Measurements from ENCODE around the gene FOXP3.
"Not testable (repeated sequence)": the region's sequence is repeated elsewhere in the genome, so short reads cannot be mapped to it uniquely, and the experiment has no call there.

The FOXP3 gene, protein sequence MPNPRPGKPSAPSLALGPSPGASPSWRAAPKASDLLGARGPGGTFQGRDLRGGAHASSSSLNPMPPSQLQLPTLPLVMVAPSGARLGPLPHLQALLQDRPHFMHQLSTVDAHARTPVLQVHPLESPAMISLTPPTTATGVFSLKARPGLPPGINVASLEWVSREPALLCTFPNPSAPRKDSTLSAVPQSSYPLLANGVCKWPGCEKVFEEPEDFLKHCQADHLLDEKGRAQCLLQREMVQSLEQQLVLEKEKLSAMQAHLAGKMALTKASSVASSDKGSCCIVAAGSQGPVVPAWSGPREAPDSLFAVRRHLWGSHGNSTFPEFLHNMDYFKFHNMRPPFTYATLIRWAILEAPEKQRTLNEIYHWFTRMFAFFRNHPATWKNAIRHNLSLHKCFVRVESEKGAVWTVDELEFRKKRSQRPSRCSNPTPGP

DNA sequence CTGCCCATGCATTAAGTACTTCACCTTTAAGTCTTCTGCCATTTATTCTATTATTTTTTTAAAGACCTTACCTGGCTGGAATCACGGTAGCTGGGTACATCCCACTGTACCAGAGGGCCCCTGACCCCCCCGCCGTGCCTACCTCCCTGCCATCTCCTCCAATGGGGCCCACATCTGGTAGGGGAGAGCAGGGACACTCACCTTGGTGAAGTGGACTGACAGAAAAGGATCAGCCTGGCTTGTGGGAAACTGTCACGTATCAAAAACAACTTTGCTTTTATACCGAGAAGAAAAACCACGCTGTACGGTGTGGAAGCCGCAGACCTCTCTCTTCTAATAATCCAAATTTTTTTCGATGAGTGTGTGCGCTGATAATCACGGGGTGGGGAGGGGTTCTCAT is at the start of gene FOXP3:
Gene FOXP3 (minus strand): TSS at position 251 of the 400 bp plus-strand sequence. CDS start 6,205 bp downstream, outside the sequence.
- DNase-seq: no peak

DNA sequence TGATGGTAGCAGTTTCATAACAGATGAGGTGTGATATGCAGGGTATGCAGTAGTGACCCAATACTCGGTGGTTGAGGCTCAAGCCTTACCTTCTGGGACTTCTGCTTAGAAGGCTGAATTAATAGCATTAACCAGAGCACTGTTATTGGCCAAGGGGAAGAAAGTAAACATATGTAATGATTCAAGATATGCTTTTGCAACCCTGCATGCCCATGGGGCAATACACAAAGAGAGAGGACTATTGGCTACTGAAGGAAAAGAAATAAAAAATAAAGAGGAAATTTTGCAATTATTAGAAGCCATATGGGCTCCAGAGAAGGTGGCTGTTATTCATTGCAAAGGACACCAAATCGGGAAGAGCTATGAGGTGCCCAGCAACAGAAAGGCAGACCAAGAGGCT is 47.7 kb upstream of the FOXP3 start:
- no peak for DNase-seq

DNA sequence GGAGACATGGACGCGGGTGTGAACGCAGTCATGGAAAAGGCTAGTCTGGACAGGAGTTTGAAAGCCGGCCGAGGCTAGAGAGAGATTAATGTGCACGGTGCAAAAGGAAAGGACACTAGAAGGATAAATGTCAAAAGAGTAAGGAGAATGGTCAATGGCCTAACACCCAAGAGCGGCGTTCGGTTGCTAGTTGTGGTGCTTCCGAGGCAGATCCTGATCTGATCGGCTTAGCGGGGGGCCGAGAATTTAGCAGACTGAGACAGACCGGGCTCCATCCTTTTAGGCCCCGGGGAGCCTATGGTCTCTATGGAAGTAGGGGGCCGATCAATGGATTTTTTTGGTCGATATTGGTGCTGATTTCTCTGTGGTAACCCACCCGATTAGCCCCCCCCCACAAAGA is 45.9 kb upstream of the FOXP3 start:
- no peak for DNase-seq

DNA sequence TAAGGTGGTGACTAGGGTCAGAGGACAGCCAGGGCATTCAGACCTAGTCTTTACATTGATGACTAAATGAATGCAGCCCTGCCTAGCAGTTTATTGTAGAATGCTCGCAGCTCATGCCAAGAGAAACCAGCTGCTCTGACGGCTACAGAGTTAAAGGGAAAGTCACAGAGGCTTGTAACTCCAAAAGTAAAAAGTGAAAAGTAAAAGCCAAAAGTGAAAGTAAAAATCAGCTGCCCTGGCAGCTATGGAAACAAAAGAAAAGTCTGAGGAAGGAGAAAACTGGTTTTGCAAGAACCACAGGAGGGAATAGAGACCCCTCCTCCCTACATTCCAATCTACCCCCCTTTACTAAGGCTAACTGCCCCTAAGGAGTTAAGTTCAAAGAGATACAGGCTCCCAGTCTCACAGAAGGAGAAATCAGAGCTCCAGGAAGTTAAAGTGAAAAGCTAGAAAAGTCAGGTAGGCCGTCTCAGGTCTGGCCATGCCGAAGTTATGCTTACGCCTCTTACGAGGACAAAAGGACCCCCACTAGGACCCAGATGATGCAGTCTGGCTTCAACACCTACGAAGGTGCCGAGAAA is 45.0 kb upstream of the FOXP3 start:
- no peak for DNase-seq

DNA sequence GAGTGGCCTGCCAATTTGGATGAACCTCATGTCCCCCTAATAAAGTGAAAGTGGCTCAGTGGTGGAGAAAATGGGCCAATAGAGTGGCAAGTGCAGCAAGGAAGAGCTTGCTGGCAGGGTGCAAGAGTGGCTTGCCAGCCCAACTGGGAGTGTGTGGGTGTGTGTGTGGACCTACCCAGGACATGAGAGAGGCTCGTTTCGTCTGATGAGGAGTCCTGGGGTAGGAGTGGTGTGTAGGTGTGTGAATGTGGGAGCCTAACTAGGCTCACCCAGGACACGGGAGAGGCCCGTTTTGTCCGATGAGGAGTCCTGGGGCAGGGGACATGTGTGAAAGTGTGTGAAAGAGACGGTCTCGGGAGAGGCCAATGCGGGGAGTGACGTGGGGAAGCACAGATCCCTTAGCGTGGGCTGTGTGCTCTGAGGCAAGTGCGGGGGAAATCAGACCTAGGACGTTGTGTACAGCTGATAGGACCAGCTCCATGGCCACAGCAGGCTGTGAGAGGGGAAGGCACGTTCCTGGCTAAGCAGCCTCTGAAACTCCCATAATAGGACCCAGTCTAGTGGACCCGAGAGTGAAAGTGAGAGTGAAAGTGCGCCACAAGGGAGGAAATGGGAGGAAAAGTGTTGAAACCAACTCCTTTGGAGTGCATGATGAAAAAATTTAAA is 44.2 kb upstream of the FOXP3 start:
- DNase-seq: no peak

DNA sequence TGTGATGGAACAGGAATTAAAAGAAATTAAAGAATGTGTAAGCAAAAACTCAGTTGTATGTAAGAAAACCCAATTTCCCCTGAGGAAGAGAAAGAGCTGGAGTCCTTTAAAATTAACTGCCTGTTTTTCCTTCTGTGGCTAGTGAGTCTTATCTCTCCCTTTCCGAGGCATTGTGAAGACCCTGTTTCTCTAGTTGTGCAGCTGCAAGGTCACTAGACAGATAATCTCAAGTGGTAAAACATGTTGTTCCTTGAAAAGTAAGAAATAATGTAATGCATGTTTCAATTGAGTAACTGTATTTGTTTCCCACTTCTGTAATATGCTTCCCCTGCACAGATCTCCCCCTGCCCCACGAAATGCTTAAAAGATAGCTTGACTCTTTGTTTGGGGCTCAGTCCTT is 43.3 kb upstream of the FOXP3 start:
- DNase-seq: not testable (repeated sequence)

DNA sequence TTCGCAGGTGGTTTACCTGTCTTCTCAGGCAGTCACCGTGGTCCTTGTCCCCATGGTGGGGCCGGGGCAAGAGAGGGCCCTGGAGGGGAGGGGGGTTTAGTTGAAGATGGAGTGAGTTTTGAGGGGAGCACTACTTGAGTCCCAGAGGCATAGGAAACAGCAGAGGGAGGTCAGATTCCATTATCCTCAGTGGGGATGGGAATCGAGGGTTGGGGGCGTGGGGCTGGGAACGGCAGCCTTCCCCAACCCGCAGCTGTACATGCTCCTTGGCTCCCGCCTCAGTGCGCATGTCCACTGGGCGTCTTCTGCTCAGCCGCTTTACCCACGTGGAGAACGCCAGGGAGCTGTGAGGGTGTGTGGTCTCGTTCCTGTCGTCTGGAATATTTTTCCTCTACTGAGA is 38.8 kb upstream of the FOXP3 start, which contains the start of gene GAGE10:
Gene GAGE10 (plus strand): TSS at position 301 of the 400 bp plus-strand sequence. CDS start 1,214 bp downstream, outside the sequence.
- no peak for DNase-seq

DNA sequence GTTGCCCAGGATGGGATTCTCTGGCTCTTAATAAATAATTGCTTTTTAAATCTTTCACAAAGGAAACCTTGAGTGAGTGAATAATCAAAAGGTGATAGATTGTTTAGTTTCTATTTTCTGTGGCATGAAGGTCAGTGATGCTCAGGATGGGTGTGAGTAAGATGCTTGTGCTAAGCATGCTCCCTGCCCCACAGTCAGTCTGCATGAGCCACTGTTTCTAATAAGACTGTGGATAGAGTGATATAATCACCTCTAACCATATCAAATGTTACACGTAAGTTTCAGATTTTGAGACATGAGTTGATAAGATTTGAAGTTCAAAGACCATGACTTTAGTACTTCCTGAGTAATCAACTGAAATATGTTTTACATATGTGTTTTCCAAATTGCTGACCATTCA is 36.2 kb upstream of the FOXP3 start:
- no peak for DNase-seq

DNA sequence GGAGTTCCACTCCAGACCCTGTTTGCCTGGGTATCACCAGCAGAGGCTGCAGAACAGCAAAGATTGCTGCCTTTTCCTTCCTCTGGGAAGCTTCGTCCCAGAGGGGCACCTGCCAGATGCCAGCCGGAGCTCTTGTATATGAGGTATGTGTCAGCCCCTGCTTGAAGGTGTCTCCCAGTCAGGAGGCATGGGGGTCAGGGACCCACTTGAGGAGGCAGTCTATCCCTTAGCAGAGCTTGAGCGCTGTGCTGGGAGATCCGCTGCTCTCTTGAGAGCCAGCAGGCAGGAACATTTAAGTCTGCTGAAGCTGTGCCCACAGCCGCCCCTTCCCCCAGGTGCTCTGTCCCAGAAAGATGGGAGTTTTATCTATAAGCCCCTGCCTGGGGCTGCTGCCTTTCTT is 34.8 kb upstream of the FOXP3 start:
- not testable (repeated sequence) for DNase-seq

DNA sequence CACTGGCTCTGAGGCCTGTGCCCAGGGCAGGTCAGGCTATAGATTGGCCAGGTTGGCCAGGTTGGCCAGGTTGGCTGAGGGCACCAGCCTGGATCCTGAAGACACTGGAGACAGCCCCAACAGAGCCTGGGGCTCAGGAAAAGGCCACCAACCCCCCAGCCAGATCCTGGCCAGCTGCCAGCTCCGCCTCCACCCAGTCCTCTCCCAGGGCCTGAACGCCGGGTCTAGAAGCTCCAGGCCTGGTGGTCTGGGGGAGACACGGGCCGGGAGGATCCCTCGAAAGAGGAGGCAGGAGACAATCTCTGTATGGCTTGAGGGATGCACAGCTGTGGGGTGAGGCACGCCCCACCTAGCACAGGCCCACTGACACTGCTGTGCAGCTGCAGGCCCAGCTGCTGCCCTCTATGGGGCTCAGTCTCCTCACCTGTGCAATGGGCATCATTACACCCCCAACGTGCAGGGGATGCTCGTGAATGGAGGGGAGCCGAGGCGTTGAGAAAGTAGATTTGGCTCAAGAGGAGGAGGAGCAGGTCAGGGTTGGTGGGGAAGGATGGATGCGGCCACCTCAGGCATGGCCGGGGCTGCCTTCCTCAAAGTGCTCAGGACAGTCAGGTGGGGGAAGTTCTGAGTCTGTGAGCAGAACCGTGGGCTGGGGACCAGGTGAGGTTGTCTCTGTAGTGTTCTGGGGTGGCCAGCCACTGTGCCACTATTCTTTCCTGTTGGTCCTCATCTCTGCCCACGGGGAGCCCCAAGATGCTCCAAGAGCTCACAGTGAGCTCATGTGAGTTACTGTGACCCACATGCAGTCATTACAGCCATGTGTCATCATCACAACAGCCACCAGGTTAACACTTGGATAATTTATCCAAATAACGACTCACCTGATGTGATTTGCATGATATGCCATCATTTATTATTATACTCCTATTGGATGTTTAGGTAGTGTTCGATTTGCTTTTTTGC is 28.2 kb upstream of the FOXP3 start:
- DNase-seq: no peak

DNA sequence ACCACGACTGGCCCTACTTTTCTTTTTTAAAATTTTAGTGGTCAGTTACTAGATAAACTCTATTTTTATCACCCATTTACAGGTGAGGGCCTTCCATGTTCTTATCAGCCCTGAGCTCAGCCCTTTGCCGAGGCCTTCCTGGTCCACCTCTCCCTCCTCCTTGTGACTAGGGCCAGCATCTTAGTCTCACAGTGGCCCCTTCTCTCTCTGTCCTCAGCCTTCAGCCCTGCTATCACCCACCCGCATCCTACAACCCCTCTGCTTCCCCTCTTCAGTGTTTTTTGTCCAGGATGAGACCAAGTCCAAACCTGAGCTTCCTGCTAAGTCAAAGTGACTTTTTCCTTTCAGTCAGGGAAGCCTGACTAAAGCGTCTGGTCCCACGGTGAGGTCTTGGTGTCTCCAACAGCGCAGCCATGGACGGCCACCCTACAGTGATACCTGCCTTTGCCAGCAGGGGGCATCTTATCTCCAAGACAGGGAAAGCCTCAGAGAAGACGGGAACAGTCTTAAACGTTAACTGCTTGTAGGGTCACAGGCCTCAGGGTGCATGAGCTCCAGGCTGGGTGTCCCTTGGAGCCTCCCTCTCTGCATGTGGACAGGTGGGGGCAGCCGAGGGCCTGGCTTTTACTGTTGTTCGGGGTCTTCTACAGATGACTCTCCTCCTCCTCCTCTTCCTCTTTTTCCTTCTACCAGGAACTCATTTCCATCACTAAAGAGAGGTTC is 27.3 kb upstream of the FOXP3 start:
- peak; percentile 71 for DNase-seq

DNA sequence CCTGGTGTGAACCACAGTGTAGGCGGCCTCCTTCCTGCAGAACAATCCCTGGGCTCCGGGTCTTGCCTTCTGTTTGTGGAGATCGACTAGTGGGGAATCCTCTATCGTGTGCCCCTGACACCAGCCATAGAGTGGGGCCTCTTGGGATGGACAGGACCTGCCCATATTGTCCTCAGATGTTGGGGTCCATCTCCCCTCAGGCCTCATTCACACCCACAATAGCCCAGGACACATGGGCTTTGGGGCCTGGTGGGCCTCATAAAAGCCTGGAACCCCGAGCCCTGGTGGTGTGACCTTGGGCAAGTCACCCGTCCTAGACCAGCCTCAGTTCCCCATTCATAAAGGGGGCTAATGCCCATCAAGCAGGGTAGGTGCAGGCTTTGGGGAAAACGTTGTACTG is 25.7 kb upstream of the FOXP3 start:
- no peak for DNase-seq

DNA sequence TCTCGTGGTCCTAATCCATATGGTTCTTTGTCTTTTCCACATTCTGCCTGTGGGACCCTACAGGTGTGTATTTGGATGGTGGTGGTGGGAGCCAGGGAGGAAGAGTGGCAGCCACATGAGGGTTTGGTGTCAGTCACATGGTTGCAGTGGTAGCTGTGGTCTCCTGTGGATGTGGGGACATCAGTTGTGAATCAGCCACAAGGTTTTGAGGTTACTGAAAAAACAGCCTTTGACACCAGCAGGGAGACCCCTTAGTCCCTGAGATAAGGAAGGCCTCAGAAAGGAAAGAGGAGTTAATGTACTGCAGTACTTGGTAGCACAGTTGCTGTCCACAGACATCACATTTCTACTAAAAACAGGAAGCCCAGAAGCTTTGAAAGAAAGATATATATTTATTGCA is 23.2 kb upstream of the FOXP3 start:
- no peak for DNase-seq

DNA sequence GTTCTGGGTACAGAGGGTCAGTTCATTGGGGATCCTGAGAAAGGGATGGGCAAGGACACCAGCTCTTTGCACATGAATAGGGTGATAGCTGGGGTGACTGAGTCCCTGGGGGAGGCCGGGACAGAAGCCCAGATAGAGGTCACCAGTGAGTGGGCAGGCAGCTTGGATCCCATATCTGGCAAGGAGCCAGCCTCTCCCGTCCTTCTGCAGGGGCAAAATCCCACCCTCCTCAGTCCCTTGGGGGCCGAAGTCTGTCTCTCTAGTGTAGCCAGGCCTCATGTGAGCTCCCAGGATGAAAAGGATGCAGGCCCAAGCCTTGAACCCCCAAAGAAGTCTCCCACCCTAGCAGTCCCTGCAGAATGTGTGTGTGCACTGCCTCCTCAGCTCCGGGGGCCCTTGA is 22.1 kb upstream of the FOXP3 start:
- no peak for DNase-seq

DNA sequence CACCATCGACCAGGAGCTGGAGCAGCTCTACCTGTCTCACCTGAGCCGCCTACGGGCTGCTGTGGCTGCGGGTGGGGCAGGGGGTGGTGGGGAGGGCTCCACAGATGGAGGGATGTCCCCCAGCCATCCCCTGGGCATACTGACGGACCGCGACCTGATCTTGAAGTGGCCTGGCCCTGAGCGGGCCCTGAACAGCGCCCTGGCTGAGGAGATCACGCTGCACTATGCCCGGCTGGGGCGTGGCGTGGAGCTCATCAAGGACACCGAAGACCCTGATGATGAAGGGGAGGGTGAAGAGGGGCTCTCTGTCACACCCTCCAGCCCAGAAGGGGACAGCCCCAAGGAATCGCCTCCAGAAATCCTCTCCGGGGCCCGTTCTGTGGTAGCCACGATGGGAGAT is 21.6 kb upstream of the FOXP3 start:
- no peak for DNase-seq

DNA sequence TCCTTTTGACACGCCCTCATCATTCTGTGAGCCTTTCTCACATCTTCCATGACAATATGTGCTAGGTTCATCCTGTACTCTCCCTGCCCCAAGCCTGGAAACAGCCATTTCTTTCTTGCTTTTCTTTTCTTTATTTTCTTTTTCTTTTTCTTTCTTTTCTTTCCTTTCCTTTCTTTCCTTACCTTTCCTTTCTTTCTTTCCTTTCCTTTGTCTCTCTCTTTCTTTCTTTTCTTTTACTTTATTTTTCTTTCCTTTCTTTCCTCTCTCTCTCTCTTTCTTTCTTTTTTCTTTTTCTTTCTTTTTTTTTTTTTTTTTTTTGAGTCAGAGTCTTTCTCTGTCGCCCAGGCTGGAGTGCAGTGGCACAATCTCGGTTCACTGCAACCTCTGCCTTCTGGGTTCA is 19.7 kb upstream of the FOXP3 start:
- no peak for DNase-seq

DNA sequence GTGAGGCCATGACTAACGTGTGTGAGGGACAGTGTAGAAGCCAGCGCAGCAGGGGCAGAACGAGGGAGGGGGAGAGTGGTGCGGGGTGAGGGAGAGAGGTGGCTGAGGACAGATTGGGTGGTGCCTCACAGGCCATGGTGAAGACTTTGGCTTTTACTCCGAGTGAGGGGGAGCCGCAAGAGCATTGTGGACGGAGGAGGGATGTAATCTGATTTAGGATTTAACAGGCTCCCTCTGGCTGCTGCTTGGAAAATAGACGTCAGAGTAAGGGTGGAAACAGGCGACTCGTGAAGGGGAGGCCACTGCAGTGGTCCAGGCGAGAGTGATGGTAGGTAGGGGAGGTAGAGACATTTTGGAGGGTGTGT is 18.1 kb upstream of the FOXP3 start:
- no peak for DNase-seq

DNA sequence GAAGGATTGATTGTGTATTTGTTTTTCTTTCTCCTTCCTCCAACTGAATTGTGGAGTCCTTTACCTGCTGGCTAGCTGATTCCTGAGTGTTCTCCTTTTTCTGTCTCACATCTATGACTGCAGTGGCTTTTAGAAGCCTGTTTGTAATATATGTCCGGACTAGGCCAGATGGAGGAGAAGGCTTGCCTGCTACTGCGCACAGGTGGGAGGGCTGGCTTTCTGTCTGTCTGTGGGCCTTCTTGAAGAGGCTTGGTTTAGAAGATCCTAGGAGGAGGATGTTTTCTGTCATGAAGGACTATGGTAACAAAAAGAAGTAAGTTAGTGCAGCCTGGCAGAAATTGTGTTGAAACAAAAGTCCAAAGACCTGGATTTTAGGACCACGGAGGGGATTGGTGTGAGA is 13.6 kb upstream of the FOXP3 start:
- no peak for DNase-seq

DNA sequence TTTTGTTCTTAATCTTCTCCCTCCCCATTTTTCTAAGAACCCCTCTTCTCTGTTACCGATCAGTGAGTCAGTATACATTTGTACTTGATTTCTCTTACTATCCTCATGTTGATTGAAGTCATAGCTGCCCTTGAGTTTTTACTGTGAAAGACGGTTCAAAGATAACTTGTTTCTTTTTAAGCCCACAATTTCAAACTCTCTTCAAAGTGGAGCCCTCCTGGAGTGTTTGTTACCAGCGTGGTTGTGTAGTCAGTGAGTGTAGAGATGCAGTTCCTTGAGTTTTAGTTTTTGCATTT is 13.0 kb upstream of the FOXP3 start:
- no peak for DNase-seq

DNA sequence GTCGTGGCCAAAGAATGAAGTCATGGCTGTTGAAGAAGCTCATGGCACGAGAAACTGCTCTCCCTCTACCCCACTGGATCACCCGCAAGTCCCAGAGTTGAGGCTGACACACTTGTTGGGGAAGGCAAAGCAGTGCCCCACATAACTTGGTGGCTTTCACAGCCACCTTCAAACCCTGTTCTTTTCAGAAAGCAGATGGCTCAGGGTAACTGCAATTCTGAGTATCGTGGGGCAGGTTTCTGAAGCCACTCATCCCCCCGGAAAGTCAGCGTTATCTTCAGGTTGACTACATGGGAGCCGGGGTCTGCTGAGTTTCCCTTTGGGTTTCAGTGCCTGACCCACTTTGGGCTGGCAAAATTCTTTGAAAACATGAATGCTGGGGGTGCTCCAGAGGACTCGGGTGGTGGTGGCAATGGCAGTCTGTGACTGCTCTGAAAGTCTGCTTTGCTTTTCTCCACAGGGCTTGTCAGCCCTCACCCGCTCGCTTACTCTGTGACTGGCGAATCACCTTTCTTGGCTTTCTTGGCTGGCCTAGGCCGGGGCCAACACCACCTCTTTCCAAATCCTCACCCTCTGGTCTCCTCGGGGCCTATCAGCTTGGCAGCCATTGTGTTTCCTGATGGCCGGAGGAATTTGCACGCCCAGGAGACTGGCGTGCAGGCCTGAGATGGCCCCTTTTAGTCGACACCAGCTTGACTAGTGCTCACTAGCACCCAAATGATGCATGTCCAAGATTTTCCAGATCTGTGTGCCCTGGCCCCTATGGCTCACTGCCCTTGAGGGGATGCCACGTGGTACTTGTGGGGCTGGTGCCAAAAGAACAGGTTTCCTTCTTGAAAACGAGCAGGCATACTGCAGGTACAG is 12.4 kb upstream of the FOXP3 start:
- no peak for DNase-seq

DNA sequence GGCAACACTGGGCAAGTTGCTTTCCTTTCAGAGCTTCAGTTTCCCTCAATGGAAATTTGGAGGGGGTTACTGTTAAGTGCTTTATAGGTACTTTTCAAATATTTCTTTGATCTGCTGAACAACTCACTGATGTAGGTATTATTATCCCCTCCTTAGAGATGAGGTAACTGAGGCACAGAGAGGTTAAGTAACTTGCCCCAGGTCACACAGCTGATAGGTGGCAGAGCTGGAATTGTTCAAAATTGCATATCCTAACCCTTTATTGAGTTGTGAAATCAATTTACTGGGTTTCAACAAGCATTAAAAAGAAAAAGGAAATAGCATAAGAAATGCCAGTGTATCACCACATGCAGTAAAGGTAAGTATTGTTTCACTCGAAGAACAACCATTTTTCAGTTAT is 11.7 kb upstream of the FOXP3 start:
- no peak for DNase-seq
